Measurements from ENCODE around the gene PTPN5.

DNA sequence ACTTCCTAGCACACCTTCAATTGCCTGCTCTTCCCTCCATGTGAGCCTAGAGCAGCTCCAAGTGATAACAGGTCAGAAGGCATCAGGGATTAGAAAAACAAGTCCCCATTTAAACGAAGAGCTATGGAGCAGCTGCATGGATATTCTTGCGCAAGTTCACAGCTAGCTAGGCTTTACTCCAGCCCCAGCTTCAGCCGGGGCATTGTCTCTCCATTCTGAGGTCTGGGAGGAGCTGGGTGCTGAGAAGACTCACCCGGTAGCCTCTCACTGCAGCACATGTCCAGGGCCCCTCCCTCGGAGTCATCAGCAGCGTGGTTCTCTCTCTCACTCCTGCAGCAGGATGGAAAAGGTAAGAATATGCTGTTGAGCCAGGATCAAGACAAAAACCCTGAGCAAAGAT lies 26.0 kb downstream of the PTPN5 start:
- TF ChIP-seq POLR2A (IDR thresholded peaks at IDR 0.05) (no peak), POLR2AphosphoS5 (IDR thresholded peaks at IDR 0.05) (no peak)
- TF ChIP-seq, protein P1, sequence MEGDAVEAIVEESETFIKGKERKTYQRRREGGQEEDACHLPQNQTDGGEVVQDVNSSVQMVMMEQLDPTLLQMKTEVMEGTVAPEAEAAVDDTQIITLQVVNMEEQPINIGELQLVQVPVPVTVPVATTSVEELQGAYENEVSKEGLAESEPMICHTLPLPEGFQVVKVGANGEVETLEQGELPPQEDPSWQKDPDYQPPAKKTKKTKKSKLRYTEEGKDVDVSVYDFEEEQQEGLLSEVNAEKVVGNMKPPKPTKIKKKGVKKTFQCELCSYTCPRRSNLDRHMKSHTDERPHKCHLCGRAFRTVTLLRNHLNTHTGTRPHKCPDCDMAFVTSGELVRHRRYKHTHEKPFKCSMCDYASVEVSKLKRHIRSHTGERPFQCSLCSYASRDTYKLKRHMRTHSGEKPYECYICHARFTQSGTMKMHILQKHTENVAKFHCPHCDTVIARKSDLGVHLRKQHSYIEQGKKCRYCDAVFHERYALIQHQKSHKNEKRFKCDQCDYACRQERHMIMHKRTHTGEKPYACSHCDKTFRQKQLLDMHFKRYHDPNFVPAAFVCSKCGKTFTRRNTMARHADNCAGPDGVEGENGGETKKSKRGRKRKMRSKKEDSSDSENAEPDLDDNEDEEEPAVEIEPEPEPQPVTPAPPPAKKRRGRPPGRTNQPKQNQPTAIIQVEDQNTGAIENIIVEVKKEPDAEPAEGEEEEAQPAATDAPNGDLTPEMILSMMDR (IDR thresholded peaks at IDR 0.05): no peak

All from transverse colon (tissue), 4 donors.